ENCODE results near the gene SMIM13. TPM values are rescaled to one million over a fixed set of nuclear protein-coding genes. Genes with fewer than 3 reads are reported as not detected.
"Not testable (repeated sequence)": the region's sequence is repeated elsewhere in the genome, so short reads cannot be mapped to it uniquely, and the experiment has no call there.

Gene SMIM13
- total and polyA plus RNA-seq, 11 donors, result 4.6 to 18.4 (median 12.3) TPM

DNA sequence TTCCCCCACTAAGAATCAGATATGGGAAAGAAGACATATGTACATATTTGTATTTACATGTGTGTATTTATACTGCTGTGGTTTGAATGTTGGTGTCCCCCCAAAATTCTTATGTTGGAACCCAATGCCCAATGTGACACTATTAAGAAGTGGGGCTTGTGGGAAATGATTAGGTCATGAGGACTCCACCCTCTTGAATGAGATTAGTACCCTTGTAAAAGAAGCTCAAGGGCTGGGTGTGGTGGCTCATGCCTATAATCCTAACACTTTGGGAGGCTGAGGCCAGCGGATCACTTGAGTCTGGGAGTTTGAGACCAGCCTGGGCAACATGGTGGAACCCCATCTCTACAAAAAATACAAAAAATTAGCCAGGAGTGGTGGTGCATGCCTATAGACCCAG is 3.9 kb upstream of the SMIM13 start:
- Histone ChIP-seq H3K4me3 (no peak overlapping the region), H3K27me3 (no peaks in the 10 kb centered on the region), H3K4me1 (peaks cover 0 to 9% (median 1%) of the 10 kb centered on the region in 12 donors), H3K27ac (no peak overlapping the region), H3K9me3 (no peaks in the 10 kb centered on the region), H3K36me3 (no peaks in the 10 kb centered on the region)
- intact Hi-C loops (cut with DNase I), result no loop called here
- WGBS, 4 donors, result 88 to 100% (median 95%) methylated on average over 1 of the region's 1 CpG
- ATAC-seq (no peak), DNase-seq (no peak)
- TF ChIP-seq, protein P1, sequence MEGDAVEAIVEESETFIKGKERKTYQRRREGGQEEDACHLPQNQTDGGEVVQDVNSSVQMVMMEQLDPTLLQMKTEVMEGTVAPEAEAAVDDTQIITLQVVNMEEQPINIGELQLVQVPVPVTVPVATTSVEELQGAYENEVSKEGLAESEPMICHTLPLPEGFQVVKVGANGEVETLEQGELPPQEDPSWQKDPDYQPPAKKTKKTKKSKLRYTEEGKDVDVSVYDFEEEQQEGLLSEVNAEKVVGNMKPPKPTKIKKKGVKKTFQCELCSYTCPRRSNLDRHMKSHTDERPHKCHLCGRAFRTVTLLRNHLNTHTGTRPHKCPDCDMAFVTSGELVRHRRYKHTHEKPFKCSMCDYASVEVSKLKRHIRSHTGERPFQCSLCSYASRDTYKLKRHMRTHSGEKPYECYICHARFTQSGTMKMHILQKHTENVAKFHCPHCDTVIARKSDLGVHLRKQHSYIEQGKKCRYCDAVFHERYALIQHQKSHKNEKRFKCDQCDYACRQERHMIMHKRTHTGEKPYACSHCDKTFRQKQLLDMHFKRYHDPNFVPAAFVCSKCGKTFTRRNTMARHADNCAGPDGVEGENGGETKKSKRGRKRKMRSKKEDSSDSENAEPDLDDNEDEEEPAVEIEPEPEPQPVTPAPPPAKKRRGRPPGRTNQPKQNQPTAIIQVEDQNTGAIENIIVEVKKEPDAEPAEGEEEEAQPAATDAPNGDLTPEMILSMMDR (IDR thresholded peaks at IDR 0.05), result no peak
- no peak for TF ChIP-seq POLR2A (IDR thresholded peaks at IDR 0.05)

- H3K4me3 ChIP-seq; DNase-seq; H3K27me3 ChIP-seq; H3K9me3 ChIP-seq; ATAC-seq; H3K36me3 ChIP-seq; H3K27ac ChIP-seq; intact Hi-C loops (cut with DNase I): not testable (repeated sequence)
- WGBS, 4 donors, result 92 to 97% (median 95%) methylated on average over 5 of the region's 5 CpGs
- peaks cover 0 to 23% (median 13%) of the 10 kb centered on the region in 12 donors for H3K4me1 ChIP-seq
Observed at GRCh38 chr6:11091141-11091540, 2.5 kb upstream of the SMIM13 start.

GRCh38 chr6:11092668-11093375 is 812 bp upstream of the SMIM13 start:
- WGBS, 4 donors, result 7% methylated on average over 10 of the region's 10 CpGs
- no peaks in the 10 kb centered on the region for H3K9me3 ChIP-seq

DNA sequence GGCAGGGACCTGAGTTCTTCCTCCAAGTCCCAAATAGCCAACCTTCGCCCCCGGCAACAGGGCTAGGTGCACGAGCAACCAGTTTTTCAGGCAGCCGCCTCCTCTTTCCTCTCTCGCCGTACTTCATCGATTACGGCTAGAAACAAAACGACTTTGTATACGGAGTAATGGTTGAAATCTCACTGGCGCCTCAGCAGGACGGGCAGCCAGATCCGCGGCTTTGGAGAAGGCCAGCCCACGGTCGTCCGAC is 333 bp upstream of the SMIM13 start:
- no peaks in the 10 kb centered on the region for H3K27me3 ChIP-seq
- peak overlapping the region; percentile 82 to 100 (median 95) for H3K4me3 ChIP-seq
- peak overlapping the region; percentile 97 to 100 (median 99) for H3K27ac ChIP-seq
- TF ChIP-seq, protein P1 (IDR thresholded peaks at IDR 0.05), result no peak
- no peak for TF ChIP-seq POLR2A (IDR thresholded peaks at IDR 0.05)
- intact Hi-C loops (cut with DNase I), result no loop called here
- DNase-seq (no peak), ATAC-seq (peak in 3 of 4 donors; percentile 9 to 21 (median 14))
- 0 to 1% (median 0%) methylated on average over 15 to 17 of the region's 17 CpGs for WGBS, 4 donors
- no peaks in the 10 kb centered on the region for H3K36me3 ChIP-seq
- no peaks in the 10 kb centered on the region for H3K9me3 ChIP-seq
- peaks cover 0 to 28% (median 13%) of the 10 kb centered on the region in 12 donors for H3K4me1 ChIP-seq

More at GRCh38 chr6:11092668-11093375, 812 bp upstream of the SMIM13 start:
- Histone ChIP-seq H3K4me3 (peak overlapping the region; percentile 82 to 100 (median 95)), H3K36me3 (no peaks in the 10 kb centered on the region), H3K4me1 (peaks cover 0 to 28% (median 13%) of the 10 kb centered on the region in 12 donors), H3K27ac (peak overlapping the region; percentile 97 to 100 (median 99)), H3K27me3 (no peaks in the 10 kb centered on the region)
- DNase-seq (no peak), ATAC-seq (peak in 3 of 4 donors; percentile 15 to 41 (median 27))
- intact Hi-C loops (cut with DNase I), result no loop called here
- TF ChIP-seq, protein P1 (IDR thresholded peaks at IDR 0.05), result no peak

Data from heart left ventricle (tissue), 16 donors.